GM19035 (cell line): ENCODE results near the gene KCNJ5.

ENCODE experiments used
- ATAC-seq: cut with Tn5 transposase; IDR thresholded peaks from one replicate; pipeline ENCODE4 v1.9.1; 2021; ENCODE audit not compliant: unreplicated experiment

Gene KCNJ5

GRCh38 chr11:128927683-128928336, 36.7 kb downstream of the KCNJ5 start:
- ATAC-seq = no peak

GRCh38 chr11:128928400-128928799, 37.2 kb downstream of the KCNJ5 start:
- peak; percentile 99 for ATAC-seq

GRCh38 chr11:128929468-128929867, 38.3 kb downstream of the KCNJ5 start:
- ATAC-seq = no peak

GRCh38 chr11:128929991-128930390, 38.8 kb downstream of the KCNJ5 start:
- no peak for ATAC-seq

GRCh38 chr11:128931066-128931465, 39.9 kb downstream of the KCNJ5 start:
- ATAC-seq = no peak

- no peak for ATAC-seq
Measured at GRCh38 chr11:128931668-128932067, 40.5 kb downstream of the KCNJ5 start.

GRCh38 chr11:128933481-128934178, 42.5 kb downstream of the KCNJ5 start:
- ATAC-seq = no peak

- ATAC-seq = no peak
Measured at GRCh38 chr11:128934351-128934750, 43.2 kb downstream of the KCNJ5 start.

GRCh38 chr11:128934926-128935325, 43.8 kb downstream of the KCNJ5 start:
- ATAC-seq = no peak

- no peak for ATAC-seq
Measured at GRCh38 chr11:128936606-128937251, 45.6 kb downstream of the KCNJ5 start.

GRCh38 chr11:128937480-128937879, 46.3 kb downstream of the KCNJ5 start:
- ATAC-seq = no peak

GRCh38 chr11:128938156-128938885, 47.2 kb downstream of the KCNJ5 start:
- no peak for ATAC-seq

- no peak for ATAC-seq
Measured at GRCh38 chr11:128939591-128939990, 48.4 kb downstream of the KCNJ5 start.

GRCh38 chr11:128940156-128940555, 49.0 kb downstream of the KCNJ5 start:
- ATAC-seq = no peak

- no peak for ATAC-seq
Measured at GRCh38 chr11:128940603-128941002, 49.4 kb downstream of the KCNJ5 start.

GRCh38 chr11:128941110-128941509, 50.0 kb downstream of the KCNJ5 start:
- no peak for ATAC-seq

GRCh38 chr11:128941573-128942271, 50.6 kb downstream of the KCNJ5 start:
- no peak for ATAC-seq

GRCh38 chr11:128942272-128942612, 51.1 kb downstream of the KCNJ5 start:
- ATAC-seq = no peak

- no peak for ATAC-seq
Measured at GRCh38 chr11:128942817-128943427, 51.8 kb downstream of the KCNJ5 start, which contains the start of gene TP53AIP1. Gene TP53AIP1, minus strand, starts transcription at chr11:128942871. Its CDS starts 5,053 bp downstream, at chr11:128937818.

- ATAC-seq = no peak
Measured at GRCh38 chr11:128943428-128943976, 52.3 kb downstream of the KCNJ5 start.
